NB4 (cell line): ENCODE results near the gene GUCA2B.

ENCODE experiments used
- CTCF ChIP-seq: IDR thresholded peaks from one replicate; pipeline ENCODE4 v1.5.1; 2012; ENCODE audit warnings: low read depth, low read length
- MAX ChIP-seq: IDR thresholded peaks from 2 replicates; pipeline ENCODE4 v1.6.1; 2011; ENCODE audit warnings: low read depth, low read length

DNA sequence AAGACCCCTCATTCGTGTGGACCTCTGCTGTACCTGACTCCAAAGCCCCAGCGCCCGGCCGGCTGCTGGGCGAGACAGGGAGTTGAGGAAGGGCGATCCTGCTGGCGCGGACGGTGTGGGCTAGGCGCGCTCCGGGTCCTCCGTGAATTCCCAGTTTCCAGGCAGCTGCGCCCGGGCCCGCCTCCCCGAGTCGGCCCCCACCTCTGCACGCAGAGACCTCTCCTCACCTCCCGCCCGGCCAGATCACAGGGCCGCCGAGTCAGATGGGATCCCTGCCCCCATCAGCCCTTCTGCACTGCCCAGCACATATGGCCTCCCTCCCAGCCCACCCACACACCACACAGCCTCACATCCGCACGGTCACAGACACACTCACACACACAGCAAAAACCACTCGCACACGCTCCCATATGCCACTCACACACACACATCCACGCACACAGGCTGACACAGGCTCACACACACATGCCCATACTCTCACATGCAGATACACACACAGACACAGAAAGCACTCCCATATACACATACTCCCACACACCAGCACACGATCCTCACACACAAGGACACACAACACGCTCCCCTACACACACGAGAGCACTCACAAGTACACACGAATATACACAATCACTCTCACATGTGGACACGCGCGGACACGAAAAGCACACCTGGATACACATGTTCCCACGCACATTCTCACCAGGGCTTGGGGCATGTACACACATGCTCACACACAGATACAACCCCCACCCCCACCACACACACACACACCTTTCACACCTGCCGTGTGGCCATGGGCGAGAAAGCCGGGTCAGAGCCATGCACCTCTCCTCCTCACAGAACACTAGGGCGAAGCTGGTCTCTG lies 7.2 kb upstream of the GUCA2B start:
- no peak for TF ChIP-seq CTCF
- TF ChIP-seq MAX, result no peak
